GM12875 (cell line): ENCODE measurements around the gene CNIH2.
A peak's percentile ranks its signal among the peaks of the same experiment; 100 is the strongest.

Source experiments
- H3K4me3 ChIP-seq: one replicate; pipeline ENCODE4 v1.5.1; 2011; ENCODE audit warnings: low read depth, low read length, control low read depth
- CTCF ChIP-seq: IDR thresholded peaks from 2 replicates; pipeline ENCODE4 v1.5.1; 2011; ENCODE audit warnings: low read depth, mild to moderate bottlenecking, control low read depth, inconsistent platforms, low read length, moderate library complexity, borderline replicate concordance; ENCODE audit not compliant: insufficient read depth

Gene CNIH2

GRCh38 chr11:66267379-66268243 is 10.4 kb upstream of the CNIH2 start:
- no peak for TF ChIP-seq CTCF
- H3K4me3 ChIP-seq: peak overlapping the region; percentile 58

GRCh38 chr11:66268244-66268951 is 9.6 kb upstream of the CNIH2 start, which contains the start of gene RAB1B:
Gene RAB1B (plus strand): TSS chr11:66268639. CDS start chr11:66268680, 41 bp downstream.
- TF ChIP-seq CTCF: no peak
- H3K4me3 ChIP-seq: peak within 1 kb of the TSS; percentile 97

- no peak for TF ChIP-seq CTCF
- H3K4me3 ChIP-seq: peak overlapping the region; percentile 97
These were observed 8.7 kb upstream of the CNIH2 start for GRCh38 chr11:66268952-66269905.

- TF ChIP-seq CTCF: no peak
These were observed 6.2 kb upstream of the CNIH2 start for GRCh38 chr11:66271816-66272215.

GRCh38 chr11:66272596-66272995 is 5.4 kb upstream of the CNIH2 start:
- no peak overlapping the region for H3K4me3 ChIP-seq
- no peak for TF ChIP-seq CTCF

More at GRCh38 chr11:66271816-66272215, 6.2 kb upstream of the CNIH2 start:
- no peak overlapping the region for H3K4me3 ChIP-seq

- H3K4me3 ChIP-seq: no peak overlapping the region
- TF ChIP-seq CTCF: no peak
These were observed 3.8 kb upstream of the CNIH2 start for GRCh38 chr11:66274219-66274618.
